OCI-LY7 (cell line): ENCODE measurements around the gene ABHD1. TPM values are rescaled to one million over a fixed set of nuclear protein-coding genes. Genes with fewer than 3 reads are reported as not detected.

ENCODE experiments used
- BruUV-seq: library from RNA; stranded (reverse); fragments of 400-500 nt; replicated peaks from 2 replicates; lab custom pipeline; 2021; lab: Mats Ljungman, UMichigan
- CTCF ChIA-PET: fragments of 300-600 bp; sonication (Branson Sonifier 250); formaldehyde crosslinking; loops from one replicate; lab custom pipeline; 2022; ENCODE audit warnings: antibody characterized with exemption; ENCODE audit not compliant: unreplicated experiment; lab: Charles Lee
- POLR2A ChIA-PET: fragments of 300-600 bp; sonication (Branson Sonifier 250); formaldehyde crosslinking; loops from one replicate; lab custom pipeline; 2022; ENCODE audit warnings: antibody characterized with exemption; lab: Charles Lee
- DNase-seq: peaks from one replicate; pipeline ENCODE4 v3.0.0-alpha.2; 2015; ENCODE audit warnings: low spot score
- H2AFZ ChIP-seq: fragments of 200-600 bp; sonication (generic), shearing (Covaris generic); 2 replicates; pipeline ENCODE4 v1.6.1; 2014; ENCODE audit warnings: mild to moderate bottlenecking, antibody characterized with exemption, low read length, moderate library complexity
- H3K27ac ChIP-seq: fragments of 200-600 bp; sonication (generic); 2 replicates; pipeline ENCODE4 v1.5.1; 2014; ENCODE audit warnings: mixed run types, low read depth, mild to moderate bottlenecking, moderate library complexity, low read length, inconsistent platforms; ENCODE audit not compliant: poor library complexity, severe bottlenecking
- H3K36me3 ChIP-seq: fragments of 200-600 bp; sonication (generic); 2 replicates; pipeline ENCODE4 v1.6.1; 2014; ENCODE audit warnings: mild to moderate bottlenecking, antibody characterized with exemption, low read length, moderate library complexity, mixed read lengths; ENCODE audit not compliant: insufficient read depth
- H3K4me1 ChIP-seq: fragments of 200-600 bp; sonication (generic); 2 replicates; pipeline ENCODE4 v1.5.1; 2014; ENCODE audit warnings: mild to moderate bottlenecking, low read length; ENCODE audit not compliant: insufficient read depth, poor library complexity, severe bottlenecking
- H3K4me2 ChIP-seq: fragments of 200-600 bp; sonication (generic); 2 replicates; pipeline ENCODE4 v1.6.1; 2014; ENCODE audit warnings: mild to moderate bottlenecking, low read length
- H3K4me3 ChIP-seq: fragments of 200-600 bp; sonication (generic); 2 replicates; pipeline ENCODE4 v1.5.1; 2014; ENCODE audit warnings: mild to moderate bottlenecking, low read depth, low read length; ENCODE audit not compliant: poor library complexity, severe bottlenecking
- H3K79me2 ChIP-seq: fragments of 200-600 bp; sonication (generic); 2 replicates; pipeline ENCODE4 v1.6.1; 2016; ENCODE audit warnings: low read depth, mild to moderate bottlenecking, low read length, moderate library complexity, mixed read lengths; ENCODE audit not compliant: insufficient read depth
- H3K9me2 ChIP-seq: fragments of 200-600 bp; sonication (generic); 2 replicates; pipeline ENCODE4 v1.6.1; 2016; ENCODE audit warnings: mild to moderate bottlenecking, low read length, mixed read lengths; ENCODE audit not compliant: insufficient read depth
- H3K9me3 ChIP-seq: fragments of 200-600 bp; sonication (generic); 2 replicates; pipeline ENCODE4 v1.6.1; 2014; ENCODE audit warnings: mild to moderate bottlenecking, mixed run types, low read length, mixed read lengths
- H4K20me1 ChIP-seq: fragments of 200-600 bp; sonication (generic); 2 replicates; pipeline ENCODE4 v1.6.1; 2014; ENCODE audit warnings: mild to moderate bottlenecking, antibody characterized with exemption, low read length, moderate library complexity, mixed read lengths; ENCODE audit not compliant: insufficient read depth
- CTCF ChIP-seq: fragments of 200-600 bp; sonication (generic); conservative IDR thresholded peaks from 2 replicates; pipeline ENCODE4 v1.5.1; 2014; ENCODE audit warnings: mild to moderate bottlenecking, antibody characterized with exemption, low read length, moderate library complexity, mixed read lengths
- EZH2phosphoT487 ChIP-seq: fragments of 200-600 bp; sonication (generic); IDR thresholded peaks from 2 replicates; pipeline ENCODE4 v1.6.1; 2018; ENCODE audit warnings: low read depth, borderline replicate concordance, mild to moderate bottlenecking, mixed run types, antibody characterized with exemption, low read length, moderate library complexity, mixed read lengths
- intact Hi-C: fragments of 100-400 bp; cut with micrococcal nuclease; formaldehyde crosslinking; loops from one replicate; pipeline ENCODE4 v1.10.0; 2022; ENCODE audit not compliant: unreplicated experiment
- total RNA-seq, 2 experiments: library from RNA; depleted of rRNA in 1 of 2; stranded (reverse); fragments of >200 nt in 1 of 2; shearing (Covaris generic) in 1 of 2; gene quantifications; 2 replicates each; pipeline ENCODE4 v1.2.3, GENCODE V29; 2014 to 2022

The ABHD1 gene
- total RNA-seq, 2 experiments from 2014 or later = not detected

- H3K4me2 ChIP-seq = no peak overlapping the region
- H3K9me3 ChIP-seq = no peaks in the 10 kb centered on the region
- H2AFZ ChIP-seq = no peak overlapping the region
- no peaks in the 10 kb centered on the region for H3K4me1 ChIP-seq
- CTCF ChIA-PET = no interaction called here
- H3K4me3 ChIP-seq = no peak overlapping the region
- H3K27ac ChIP-seq = no peak overlapping the region
- no peaks in the 10 kb centered on the region for H3K79me2 ChIP-seq
- POLR2A ChIA-PET = interaction anchor here (0.6 to 1.4 kb wide), 2 partner anchors 20 to 212 kb away, joined by 3 to 6 read pairs; no protein-coding TSS in a partner anchor
- BruUV-seq = TSS peak; percentile 43
- intact Hi-C loops = no loop called here
- no peak for TF ChIP-seq CTCF
- no peak for TF ChIP-seq EZH2phosphoT487
- no peak for DNase-seq
- H3K9me2 ChIP-seq = no peaks in the 10 kb centered on the region
- H4K20me1 ChIP-seq = no peaks in the 10 kb centered on the region
- H3K36me3 ChIP-seq = peaks cover 33% of the 10 kb centered on the region
Measured at GRCh38 chr2:27126252-27126710, 2.7 kb downstream of the ABHD1 start.

DNA sequence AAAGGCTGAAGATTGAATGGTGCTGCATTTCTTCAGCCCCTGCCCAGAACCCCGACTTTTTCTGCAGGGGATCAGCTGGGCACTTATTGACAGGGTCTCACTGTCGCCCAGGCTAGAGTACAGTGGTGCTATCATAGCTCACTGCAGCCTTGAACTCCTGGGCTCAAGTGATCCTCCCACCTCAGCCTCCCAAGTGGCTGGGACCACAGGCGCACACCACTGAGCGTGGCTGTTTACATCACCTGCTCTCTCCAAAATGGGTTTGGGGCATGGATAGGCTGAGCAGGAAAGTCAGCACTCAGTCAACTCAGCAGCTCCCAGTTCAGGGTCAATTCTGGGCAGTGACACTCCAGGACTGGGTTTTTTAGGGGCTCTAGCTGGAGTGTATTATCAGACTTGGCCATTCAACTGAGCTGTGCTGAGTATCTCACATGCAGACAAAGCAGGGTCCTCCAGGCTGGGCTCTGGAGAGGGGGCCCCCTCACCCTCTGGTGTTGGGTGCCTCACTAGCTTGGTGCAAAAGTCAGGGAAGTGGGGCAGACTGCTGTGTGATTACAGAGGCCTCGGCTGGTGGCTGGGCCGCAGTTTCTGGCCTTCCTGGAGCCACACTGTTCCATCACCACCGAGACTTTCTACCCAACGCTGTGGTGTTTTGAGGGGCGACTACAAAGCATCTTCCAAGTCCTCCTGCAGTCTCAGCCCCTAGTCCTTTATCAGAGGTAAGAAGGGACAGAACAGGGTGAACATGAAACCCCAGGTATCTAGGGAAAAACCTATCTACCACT, 4.5 kb downstream of the ABHD1 start:
- no peak overlapping the region for H2AFZ ChIP-seq
- H4K20me1 ChIP-seq = no peaks in the 10 kb centered on the region; the same call in 1 of the 2 replicates
- TF ChIP-seq CTCF (no peak), EZH2phosphoT487 (no peak)
- ChIA-PET CTCF (interaction anchor here (0.6 kb wide), 1 partner anchor 1280 kb away, joined by 3 read pairs; no protein-coding TSS in a partner anchor), POLR2A (interaction anchor here (0.5 kb wide), 1 partner anchor 24 kb away, joined by 3 read pairs; no protein-coding TSS in a partner anchor)
- DNase-seq = no peak
- intact Hi-C loops = no loop called here
- BruUV-seq = no TSS peak
- no peak overlapping the region for H3K4me3 ChIP-seq
- H3K36me3 ChIP-seq = peaks cover 51% of the 10 kb centered on the region
- no peaks in the 10 kb centered on the region for H3K9me2 ChIP-seq
- peaks cover 7% of the 10 kb centered on the region for H3K4me1 ChIP-seq
- H3K79me2 ChIP-seq = peaks cover 7% of the 10 kb centered on the region; the same call in 1 of the 2 replicates
- H3K4me2 ChIP-seq = no peak overlapping the region
- no peak overlapping the region for H3K27ac ChIP-seq
- H3K9me3 ChIP-seq = no peaks in the 10 kb centered on the region
